Gastroesophageal sphincter (tissue), 4 donors: ENCODE measurements around the gene ALDH3A2. TPM values are rescaled to one million over a fixed set of nuclear protein-coding genes. Genes with fewer than 3 reads are reported as not detected.
A peak's percentile ranks its signal among the peaks of the same experiment; 100 is the strongest.

Experiments used
- ATAC-seq: fragments of 150-250 bp; one replicate; pipeline ENCODE4 v1.9.1; 2016; ENCODE audit warnings: mild to moderate bottlenecking, moderate library complexity
- H3K27ac ChIP-seq, 4 donors: fragments of 200-600 bp; sonication (generic) in 3 of 4; 1 replicate in 3 of 4; 2 replicates in 1 of 4; pipeline ENCODE4 v1.5.1; 2016 to 2019
- H3K27me3 ChIP-seq: fragments of 200-600 bp; sonication (generic); one replicate; pipeline ENCODE4 v1.5.1; 2019
- H3K36me3 ChIP-seq, 2 donors: fragments of 200-600 bp; sonication (generic); one replicate each; pipeline ENCODE4 v1.5.1; 2019; ENCODE audit warnings: control low read depth in 1 of 2
- H3K4me1 ChIP-seq, 3 donors: fragments of 200-600 bp; sonication (generic); 1 replicate in 2 of 3; 2 replicates in 1 of 3; pipeline ENCODE4 v1.5.1; 2016 to 2019; ENCODE audit warnings: control low read depth in 2 of 3
- H3K4me3 ChIP-seq, 2 donors: fragments of 200-600 bp; sonication (generic); one replicate each; pipeline ENCODE4 v1.5.1; 2019; ENCODE audit warnings: mild to moderate bottlenecking in 1 of 2, moderate library complexity in 1 of 2
- H3K9me3 ChIP-seq, 3 donors: fragments of 200-600 bp; sonication (generic); one replicate each; pipeline ENCODE4 v1.5.1; 2017 to 2019; ENCODE audit warnings: control low read depth in 2 of 3
- EP300 ChIP-seq: sonication (generic); formaldehyde crosslinking; IDR thresholded peaks from one replicate; pipeline ENCODE4 v1.6.1; 2017; ENCODE audit warnings: antibody characterized with exemption, mild to moderate bottlenecking
- POLR2A ChIP-seq, 2 donors: fragments of 450-650 bp; IDR thresholded peaks; one replicate each; pipeline ENCODE4 v1.6.1; 2017; ENCODE audit warnings: antibody characterized with exemption in 2 of 2, mild to moderate bottlenecking in 2 of 2, moderate library complexity in 1 of 2
- POLR2AphosphoS5 ChIP-seq: sonication (generic); formaldehyde crosslinking; IDR thresholded peaks from one replicate; pipeline ENCODE4 v1.6.1; 2017; ENCODE audit warnings: antibody characterized with exemption
- WGBS, 2 donors: methylation state at CpG; one replicate each; pipeline ENCODE4 v1.1.5; 2018; ENCODE audit warnings: low coverage in 1 of 2; 5-methylcytosine and 5-hydroxymethylcytosine counted together
- total RNA-seq, 4 donors: library from RNA; depleted of rRNA; stranded (reverse); fragments of >200 nt; gene quantifications; one replicate each; pipeline ENCODE4 v1.1.0, GENCODE V29; 2016
- TF ChIP-seq, protein P1 (sequence below), 4 experiments: fragments of 200-600 bp in 2 of 4; fragments of 450-650 bp in 2 of 4; sonication (generic) in 1 of 4; IDR thresholded peaks; one replicate each; pipeline ENCODE4 v1.5.1; 2017 to 2019; ENCODE audit warnings: antibody characterized with exemption in 4 of 4, mild to moderate bottlenecking in 2 of 4, moderate library complexity in 2 of 4

Gene ALDH3A2
- total RNA-seq, 4 donors from 2014 or later, result 61.9 to 162 (median 124) TPM

DNA sequence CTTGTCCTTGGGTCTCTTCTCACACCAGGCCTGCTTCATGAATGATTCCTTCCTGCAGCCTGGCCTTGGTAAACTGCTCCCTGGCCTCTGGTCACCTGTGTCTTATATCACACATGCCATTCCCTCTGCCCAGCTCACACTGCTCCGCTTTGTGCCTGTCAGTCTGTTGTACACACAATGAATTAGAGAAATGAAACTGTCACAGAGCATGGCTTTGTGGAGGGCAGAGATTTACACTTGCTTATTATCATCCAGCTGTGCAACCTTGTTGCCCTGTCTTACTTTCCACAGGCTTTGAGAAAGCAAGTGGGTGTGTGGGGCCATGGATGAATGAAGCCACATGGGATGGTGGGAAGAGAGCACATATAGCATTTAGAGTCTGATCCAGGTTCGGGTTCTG is 22.4 kb downstream of the ALDH3A2 start:
- ATAC-seq, result no peak
- peaks cover 0 to 15% (median 0%) of the 10 kb centered on the region in 3 donors for H3K4me1 ChIP-seq
- no peaks in the 10 kb centered on the region for H3K9me3 ChIP-seq
- H3K27ac ChIP-seq, result no peak overlapping the region
- TF ChIP-seq POLR2A (IDR thresholded peaks at IDR 0.05) (no peak), POLR2AphosphoS5 (no peak)
- H3K27me3 ChIP-seq, result no peaks in the 10 kb centered on the region
- no peak overlapping the region for H3K4me3 ChIP-seq
- 60% methylated on average over 1 of the region's 2 CpGs; no CpG with 5 or more reads in 1 of the 2 donors for WGBS, 2 donors
- H3K36me3 ChIP-seq, result peaks cover 0 to 79% of the 10 kb centered on the region in 2 donors

DNA sequence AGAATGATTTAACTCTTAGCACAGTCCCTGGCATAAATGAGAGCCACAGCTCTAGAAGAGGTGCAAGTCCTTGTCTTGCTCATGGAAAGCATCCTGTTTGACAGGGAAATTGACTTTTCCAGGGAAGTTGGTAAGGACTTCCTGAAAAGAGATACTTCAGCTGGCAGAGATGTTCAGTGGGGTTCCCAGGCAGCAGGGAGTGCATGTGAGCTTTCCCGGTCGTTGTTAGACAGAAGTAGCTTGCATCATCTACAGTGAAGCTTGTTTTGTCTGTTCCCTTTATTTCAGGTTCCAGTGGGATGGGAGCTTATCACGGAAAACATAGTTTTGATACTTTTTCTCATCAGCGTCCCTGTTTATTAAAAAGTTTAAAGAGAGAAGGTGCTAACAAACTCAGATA is 22.9 kb downstream of the ALDH3A2 start:
- Histone ChIP-seq H3K27ac (peak overlapping the region in 2 of 4 donors; percentile 1 to 34), H3K4me1 (peaks cover 0 to 15% (median 0%) of the 10 kb centered on the region in 3 donors), H3K4me3 (no peak overlapping the region), H3K36me3 (peaks cover 0 to 79% of the 10 kb centered on the region in 2 donors), H3K9me3 (no peaks in the 10 kb centered on the region), H3K27me3 (no peaks in the 10 kb centered on the region)
- ATAC-seq, result no peak
- TF ChIP-seq POLR2A (IDR thresholded peaks at IDR 0.05), result no peak
- WGBS, 2 donors, result 68 to 80% methylated on average over 4 of the region's 4 CpGs

DNA sequence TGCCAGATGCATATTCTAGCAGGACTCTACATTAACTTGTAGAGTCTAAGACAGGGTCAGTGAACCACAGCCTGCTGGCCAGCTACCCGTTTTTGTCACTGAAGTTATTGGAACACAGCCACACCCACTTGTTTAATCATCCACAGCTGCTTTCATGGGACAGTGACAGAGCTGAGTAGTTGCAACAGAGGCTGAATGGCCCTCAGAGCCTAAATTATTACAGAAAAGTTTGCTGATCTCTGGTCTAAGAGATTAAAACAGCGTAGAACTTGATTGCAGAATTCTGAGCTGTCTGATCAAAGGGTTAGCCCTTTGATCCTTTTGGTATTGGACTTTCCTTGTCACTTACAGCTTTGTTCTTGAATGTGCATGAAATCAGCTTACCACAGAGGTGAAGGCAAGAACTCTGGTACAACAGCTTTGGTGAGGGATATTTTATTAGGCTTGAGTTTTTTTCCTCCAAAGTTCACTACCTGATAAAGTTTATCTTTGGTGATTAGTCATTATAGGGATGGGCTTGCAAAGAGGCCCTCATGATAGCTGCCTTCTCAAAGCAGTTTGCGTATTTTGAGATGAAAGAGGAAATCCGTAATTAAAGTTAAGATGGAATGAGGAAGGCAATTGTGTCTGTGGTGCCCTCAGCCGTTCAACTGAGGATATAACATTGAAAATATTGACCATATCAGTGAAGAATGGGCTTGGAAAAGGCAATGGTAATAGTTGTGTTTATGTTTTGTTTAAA is 23.6 kb downstream of the ALDH3A2 start:
- WGBS, 2 donors, result 58 to 65% methylated on average over 4 to 5 of the region's 5 CpGs
- Histone ChIP-seq H3K9me3 (no peaks in the 10 kb centered on the region), H3K4me3 (no peak overlapping the region), H3K27me3 (no peaks in the 10 kb centered on the region), H3K27ac (peak overlapping the region in 2 of 4 donors; percentile 1 to 34), H3K4me1 (peaks cover 0 to 15% (median 0%) of the 10 kb centered on the region in 3 donors), H3K36me3 (peaks cover 0 to 86% of the 10 kb centered on the region in 2 donors)
- peak; percentile 67 for ATAC-seq
- TF ChIP-seq, protein P1, sequence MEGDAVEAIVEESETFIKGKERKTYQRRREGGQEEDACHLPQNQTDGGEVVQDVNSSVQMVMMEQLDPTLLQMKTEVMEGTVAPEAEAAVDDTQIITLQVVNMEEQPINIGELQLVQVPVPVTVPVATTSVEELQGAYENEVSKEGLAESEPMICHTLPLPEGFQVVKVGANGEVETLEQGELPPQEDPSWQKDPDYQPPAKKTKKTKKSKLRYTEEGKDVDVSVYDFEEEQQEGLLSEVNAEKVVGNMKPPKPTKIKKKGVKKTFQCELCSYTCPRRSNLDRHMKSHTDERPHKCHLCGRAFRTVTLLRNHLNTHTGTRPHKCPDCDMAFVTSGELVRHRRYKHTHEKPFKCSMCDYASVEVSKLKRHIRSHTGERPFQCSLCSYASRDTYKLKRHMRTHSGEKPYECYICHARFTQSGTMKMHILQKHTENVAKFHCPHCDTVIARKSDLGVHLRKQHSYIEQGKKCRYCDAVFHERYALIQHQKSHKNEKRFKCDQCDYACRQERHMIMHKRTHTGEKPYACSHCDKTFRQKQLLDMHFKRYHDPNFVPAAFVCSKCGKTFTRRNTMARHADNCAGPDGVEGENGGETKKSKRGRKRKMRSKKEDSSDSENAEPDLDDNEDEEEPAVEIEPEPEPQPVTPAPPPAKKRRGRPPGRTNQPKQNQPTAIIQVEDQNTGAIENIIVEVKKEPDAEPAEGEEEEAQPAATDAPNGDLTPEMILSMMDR (IDR thresholded peaks at IDR 0.05), result no peak
- TF ChIP-seq POLR2A (IDR thresholded peaks at IDR 0.05), result no peak
- TF ChIP-seq EP300, result no peak
- TF ChIP-seq POLR2AphosphoS5, result no peak

- no peaks in the 10 kb centered on the region for H3K9me3 ChIP-seq
- TF ChIP-seq POLR2A (IDR thresholded peaks at IDR 0.05) (no peak), POLR2AphosphoS5 (peak; percentile 56), EP300 (no peak)
- TF ChIP-seq, protein P1 (IDR thresholded peaks at IDR 0.05), result no peak
- peaks cover 0 to 95% of the 10 kb centered on the region in 2 donors for H3K36me3 ChIP-seq
- H3K4me1 ChIP-seq, result peaks cover 0 to 15% (median 0%) of the 10 kb centered on the region in 3 donors
- WGBS, 2 donors, result 71 to 73% methylated on average over 2 of the region's 3 CpGs
- peak overlapping the region in 1 of 4 donors; percentile 2 for H3K27ac ChIP-seq
- no peak overlapping the region for H3K4me3 ChIP-seq
- H3K27me3 ChIP-seq, result no peaks in the 10 kb centered on the region
- ATAC-seq, result no peak
Observed at GRCh38 chr17:19673623-19674022, 25.1 kb downstream of the ALDH3A2 start.

GRCh38 chr17:19676896-19677295 is 28.3 kb downstream of the ALDH3A2 start:
- Histone ChIP-seq H3K9me3 (no peaks in the 10 kb centered on the region), H3K4me3 (no peak overlapping the region), H3K4me1 (peaks cover 0 to 15% (median 0%) of the 10 kb centered on the region in 3 donors), H3K27me3 (no peaks in the 10 kb centered on the region), H3K27ac (no peak overlapping the region), H3K36me3 (peaks cover 0 to 86% of the 10 kb centered on the region in 2 donors)
- TF ChIP-seq POLR2AphosphoS5, result no peak
- no peak for TF ChIP-seq EP300
- no peak for TF ChIP-seq POLR2A (IDR thresholded peaks at IDR 0.05)
- TF ChIP-seq, protein P1 (IDR thresholded peaks at IDR 0.05), result no peak
- 90 to 92% methylated on average over 4 of the region's 4 CpGs for WGBS, 2 donors
- ATAC-seq, result no peak
